GM12872 (cell line): ENCODE data around the gene DDX31.

ENCODE experiments used
- TF ChIP-seq, protein P1 (sequence below): IDR thresholded peaks from 3 replicates; pipeline ENCODE4 v1.5.1; 2011; ENCODE audit warnings: low read depth, mild to moderate bottlenecking, low read length, moderate library complexity; ENCODE audit not compliant: insufficient read depth

The DDX31 gene

DNA sequence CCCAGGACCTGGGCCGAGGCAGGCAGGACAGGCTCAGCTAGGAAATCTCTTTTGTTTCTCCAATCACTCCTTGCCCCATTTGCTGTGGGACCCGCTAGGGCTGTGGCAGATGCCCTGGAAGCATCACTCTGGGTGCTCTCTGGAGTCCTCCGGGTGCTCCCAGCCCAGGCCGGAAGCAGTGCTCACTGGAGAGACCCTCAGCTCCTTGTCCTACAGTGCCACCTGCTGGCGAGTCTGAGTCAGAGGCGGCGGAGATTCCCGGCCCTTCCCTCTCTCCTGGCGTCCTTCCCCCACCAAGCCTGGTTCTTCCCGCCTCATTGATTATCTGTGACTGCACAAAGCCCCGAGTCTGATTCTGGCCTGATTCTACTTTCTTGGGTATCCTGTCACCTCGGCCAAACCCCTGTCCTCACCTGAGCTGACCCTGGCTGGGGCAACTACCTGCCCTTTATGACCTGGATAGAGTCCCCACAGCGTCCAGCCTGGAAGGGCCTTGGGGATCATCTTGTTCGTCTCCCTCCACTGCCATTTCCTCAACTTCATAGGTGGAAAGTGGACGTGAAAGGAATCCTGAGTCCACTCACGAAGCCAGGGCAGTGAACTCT lies 94.7 kb downstream of the DDX31 start:
- TF ChIP-seq, protein P1, sequence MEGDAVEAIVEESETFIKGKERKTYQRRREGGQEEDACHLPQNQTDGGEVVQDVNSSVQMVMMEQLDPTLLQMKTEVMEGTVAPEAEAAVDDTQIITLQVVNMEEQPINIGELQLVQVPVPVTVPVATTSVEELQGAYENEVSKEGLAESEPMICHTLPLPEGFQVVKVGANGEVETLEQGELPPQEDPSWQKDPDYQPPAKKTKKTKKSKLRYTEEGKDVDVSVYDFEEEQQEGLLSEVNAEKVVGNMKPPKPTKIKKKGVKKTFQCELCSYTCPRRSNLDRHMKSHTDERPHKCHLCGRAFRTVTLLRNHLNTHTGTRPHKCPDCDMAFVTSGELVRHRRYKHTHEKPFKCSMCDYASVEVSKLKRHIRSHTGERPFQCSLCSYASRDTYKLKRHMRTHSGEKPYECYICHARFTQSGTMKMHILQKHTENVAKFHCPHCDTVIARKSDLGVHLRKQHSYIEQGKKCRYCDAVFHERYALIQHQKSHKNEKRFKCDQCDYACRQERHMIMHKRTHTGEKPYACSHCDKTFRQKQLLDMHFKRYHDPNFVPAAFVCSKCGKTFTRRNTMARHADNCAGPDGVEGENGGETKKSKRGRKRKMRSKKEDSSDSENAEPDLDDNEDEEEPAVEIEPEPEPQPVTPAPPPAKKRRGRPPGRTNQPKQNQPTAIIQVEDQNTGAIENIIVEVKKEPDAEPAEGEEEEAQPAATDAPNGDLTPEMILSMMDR: peak; percentile 76

DNA sequence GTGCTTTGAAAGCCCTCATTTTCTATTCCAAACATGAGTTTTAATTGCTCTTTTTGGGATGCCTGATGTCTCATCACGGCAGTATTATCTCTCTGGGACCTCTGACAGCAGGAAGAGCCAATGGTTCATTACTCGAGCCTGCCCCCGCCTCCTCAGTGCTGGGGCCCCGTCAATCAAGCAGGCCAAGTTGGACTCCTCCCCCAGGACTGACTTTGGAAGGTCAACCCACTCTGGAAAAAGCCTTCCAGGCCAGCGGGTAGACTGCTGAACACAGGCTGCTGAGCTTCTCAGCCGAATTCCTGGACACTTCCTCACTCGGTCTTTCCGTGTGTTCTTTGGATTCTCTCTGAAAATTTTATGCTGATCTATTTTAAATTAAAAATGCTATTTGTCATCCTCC lies 96.9 kb downstream of the DDX31 start:
- TF ChIP-seq, protein P1: no peak

DNA sequence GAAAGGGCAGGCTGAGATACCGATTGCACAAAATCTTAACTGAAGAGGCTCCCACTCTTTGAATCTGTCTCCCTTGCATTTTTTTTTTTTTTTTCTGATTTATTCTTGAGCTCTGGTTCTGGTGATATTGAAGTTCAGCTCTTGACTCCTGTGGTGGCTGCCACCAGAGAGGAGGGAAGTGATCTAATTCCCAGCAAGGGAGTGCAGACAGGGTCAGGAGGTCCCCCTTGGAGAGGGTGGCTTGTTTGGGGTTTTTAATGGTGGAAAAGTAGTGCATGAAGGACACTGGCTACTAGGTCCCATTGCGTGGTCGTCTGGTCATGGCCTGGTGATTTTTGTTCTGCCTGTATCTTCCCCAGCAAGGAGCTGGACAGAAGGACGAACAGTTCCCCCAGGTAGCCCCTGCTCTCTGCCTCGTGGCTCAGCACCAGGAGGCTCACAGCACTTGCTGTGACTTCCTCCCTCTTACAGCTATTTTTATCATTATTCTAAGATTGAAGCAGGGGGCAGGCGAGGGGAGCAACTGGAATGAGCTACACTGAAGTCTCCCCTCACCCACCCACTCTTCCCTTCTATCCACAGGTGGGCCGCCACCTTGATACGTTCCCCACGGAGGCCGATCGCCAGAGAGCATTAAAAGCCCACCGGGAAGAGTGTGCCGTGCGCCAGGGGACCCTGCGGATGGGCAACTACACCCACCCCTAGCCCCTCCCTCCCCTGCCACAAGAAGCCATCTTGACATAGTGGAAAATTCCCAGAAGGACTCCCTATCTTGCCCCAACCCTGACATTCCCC lies 97.8 kb downstream of the DDX31 start:
- TF ChIP-seq, protein P1: no peak

DNA sequence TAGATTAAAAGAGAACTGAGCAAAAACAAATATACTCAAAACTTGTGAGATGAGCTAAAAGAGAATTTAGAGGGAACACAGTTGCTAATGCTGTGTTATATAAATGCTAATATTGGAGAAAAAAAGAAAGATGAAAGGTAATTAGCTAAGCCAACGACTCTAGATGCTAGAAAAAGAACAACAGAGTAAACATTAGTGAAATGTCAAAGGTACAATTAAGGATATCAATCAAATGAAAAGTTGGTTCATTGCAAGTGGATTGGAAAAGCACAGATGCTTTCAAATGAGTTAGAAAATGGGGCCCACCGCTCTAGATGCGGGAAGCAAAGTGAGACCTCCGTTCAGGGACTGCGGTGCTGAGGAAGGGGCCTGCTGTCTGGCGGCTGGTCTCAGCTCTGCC lies 105.3 kb downstream of the DDX31 start:
- TF ChIP-seq, protein P1: no peak

DNA sequence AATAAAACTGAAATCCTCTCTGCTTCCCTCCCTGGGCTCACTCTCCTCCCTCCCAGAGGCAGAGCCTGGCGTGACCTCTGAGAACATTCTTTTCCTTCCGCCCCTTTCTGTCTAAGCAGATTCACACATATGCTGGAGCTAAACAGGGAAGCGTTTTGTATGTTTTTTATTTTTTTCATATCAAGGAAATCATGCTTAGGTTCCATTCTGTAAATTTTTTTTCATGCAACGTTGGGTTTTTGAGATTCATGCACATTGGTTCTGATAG lies 107.5 kb downstream of the DDX31 start:
- TF ChIP-seq, protein P1: no peak

DNA sequence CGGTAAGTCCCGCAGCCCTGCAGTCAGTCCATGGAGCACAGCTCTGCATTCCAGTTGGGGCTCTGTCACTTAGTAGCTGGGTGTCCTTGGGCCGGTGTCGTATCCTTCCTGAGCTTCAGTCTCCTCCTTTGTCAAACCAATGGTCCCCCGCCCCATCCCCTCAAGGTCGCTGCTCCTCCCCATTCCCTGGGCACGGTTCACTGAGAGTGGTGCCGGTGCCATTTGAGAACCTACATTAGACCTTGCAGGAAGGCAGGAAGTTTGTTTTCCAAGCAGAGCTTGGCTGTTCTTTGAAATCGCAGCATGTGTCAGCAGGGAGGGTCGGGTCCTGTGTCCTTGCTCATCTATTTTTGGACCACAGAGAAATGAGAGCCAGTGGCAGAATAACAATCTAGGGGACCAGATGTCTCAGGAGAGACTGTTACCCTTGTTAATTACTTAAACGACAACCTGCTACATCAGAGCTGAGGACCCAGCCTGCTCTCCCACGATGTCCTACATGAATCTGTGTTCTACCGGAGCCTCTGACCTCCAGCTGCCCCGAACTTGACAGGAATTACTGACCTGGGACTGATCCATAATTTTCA lies 109.1 kb downstream of the DDX31 start:
- TF ChIP-seq, protein P1: no peak

DNA sequence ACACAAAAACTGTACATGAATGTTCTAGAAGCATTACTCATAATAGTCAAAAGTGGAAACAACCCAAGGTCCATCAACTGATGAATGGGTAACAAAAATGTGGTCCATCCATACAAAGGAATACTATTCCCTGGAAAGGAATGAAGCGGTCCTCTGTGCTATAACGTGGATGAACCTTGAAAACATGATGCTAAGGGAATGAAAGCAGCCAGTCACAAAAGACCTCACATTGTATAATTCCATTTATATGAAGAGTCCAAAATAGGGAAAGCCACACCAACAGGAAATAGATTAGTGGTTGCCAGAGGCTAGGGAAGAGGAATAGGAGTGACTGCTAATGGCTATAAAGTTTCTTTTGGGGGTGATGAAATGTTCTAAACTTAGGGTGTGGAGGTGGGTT lies 110.1 kb downstream of the DDX31 start:
- TF ChIP-seq, protein P1: no peak
